ENCODE data around the gene C1orf21. TPM values are rescaled to one million over a fixed set of nuclear protein-coding genes. Genes with fewer than 3 reads are reported as not detected.

C1orf21 gene
- polyA plus RNA-seq, 1 of the 3 experiments (the other 2 are of a cell fraction), result 4.8 TPM

- 79% methylated on average over 2 of the region's 2 CpGs for WGBS (ENCODE audit: low lambda C conversion rate)
- Histone ChIP-seq H3K4me2 (no peak overlapping the region), H3K4me1 (ENCODE audit: control insufficient read depth in 1 of 2, insufficient read depth in 2 of 2, low read depth in 1 of 2, low read length in 1 of 2) (no peaks in the 10 kb centered on the region; a peak in 2 of 4 replicates), H4K20me1 (ENCODE audit: insufficient read depth) (no peaks in the 10 kb centered on the region), H3F3A (replicated peaks; ENCODE audit: insufficient read depth) (no peaks in the 10 kb centered on the region), H3K9ac (no peak overlapping the region), H3K27ac (ENCODE audit: low read depth in 2 of 2, low read length in 1 of 2) (no peak overlapping the region), H3K9me2 (no peaks in the 10 kb centered on the region), H3K4me3 (ENCODE audit: low read depth in 2 of 2, low read length in 1 of 2) (no peak overlapping the region), H2AFZ (ENCODE audit: low read depth) (no peak overlapping the region), H3K79me2 (ENCODE audit: insufficient read depth) (peaks cover 15% of the 10 kb centered on the region; the same call in 1 of the 2 replicates), H3K9me3 (no peaks in the 10 kb centered on the region), H3K36me3 (replicated peaks in 1 of 2; ENCODE audit: control insufficient read depth in 1 of 2, insufficient read depth in 2 of 2, low read length in 1 of 2) (no peaks in the 10 kb centered on the region), H3K27me3 (ENCODE audit: insufficient read depth) (no peaks in the 10 kb centered on the region)
- ChIA-PET POLR2A (no interaction called here), CTCF (interaction anchor here (1.0 kb wide), 1 partner anchor 10 kb away, joined by 6 read pairs; no protein-coding TSS in a partner anchor)
- TF ChIP-seq NRF1 (IDR thresholded peaks at IDR 0.05; ENCODE audit: low read depth, low read length), result no peak
- TF ChIP-seq YY1 (IDR thresholded peaks at IDR 0.05; ENCODE audit: low read depth), result no peak
- TF ChIP-seq USF1 (IDR thresholded peaks at IDR 0.05; ENCODE audit: borderline replicate concordance, low read depth), result no peak
- no peak for TF ChIP-seq RAD21 (IDR thresholded peaks at IDR 0.05; ENCODE audit: low read length)
- no peak for TF ChIP-seq POLR2AphosphoS5 (IDR thresholded peaks at IDR 0.05; ENCODE audit: low read depth, low read length)
- no peak for TF ChIP-seq GATA2 (CRISPR knock-in tag; IDR thresholded peaks at IDR 0.05)
- no peak for TF ChIP-seq JUND (IDR thresholded peaks at IDR 0.05)
- no peak for TF ChIP-seq RFX5 (IDR thresholded peaks at IDR 0.05; ENCODE audit: low read length)
- no peak for TF ChIP-seq RXRA (IDR thresholded peaks at IDR 0.05; ENCODE audit: borderline replicate concordance, low read depth)
- DNase-seq, result no peak
Measured at GRCh38 chr1:184424945-184425344, 38.1 kb downstream of the C1orf21 start.

DNA sequence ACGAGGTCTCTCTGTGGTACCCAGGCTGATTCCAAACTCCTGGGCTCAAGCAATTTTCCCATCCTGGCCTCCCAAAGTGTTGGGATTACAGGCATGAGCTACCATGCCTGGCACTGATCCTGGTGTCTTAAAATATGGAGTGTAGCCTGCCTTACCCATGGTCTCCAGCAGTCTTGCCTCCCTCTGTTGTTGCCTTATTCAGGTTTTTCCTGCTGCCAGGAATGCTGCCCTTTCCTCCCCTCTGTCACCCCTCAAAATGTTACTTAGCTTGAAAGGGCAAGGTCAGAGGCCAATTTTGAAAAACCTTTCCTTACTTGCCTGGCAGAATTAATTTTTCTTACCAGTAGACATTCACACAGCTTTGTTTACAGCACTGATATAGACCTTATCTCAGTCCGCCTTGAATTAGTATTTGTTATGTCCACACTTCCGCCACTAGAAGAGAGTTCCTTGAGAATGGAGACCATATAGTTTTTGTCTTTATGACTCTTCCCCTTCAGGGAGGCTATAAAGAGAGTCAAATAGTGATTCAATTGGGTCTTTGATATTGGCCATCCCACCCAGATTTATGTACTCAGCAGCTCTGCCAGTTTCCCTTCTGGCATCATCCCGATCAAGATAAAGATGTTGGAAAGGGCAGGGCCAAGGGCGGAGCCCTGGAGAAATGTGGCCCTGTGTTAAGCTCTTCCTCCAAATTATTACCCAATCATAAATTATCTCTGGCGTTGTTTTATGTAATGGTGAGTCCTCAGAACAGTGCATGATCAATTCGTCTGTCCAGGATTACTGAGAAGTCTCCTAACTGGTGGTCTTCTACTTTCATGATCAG, 38.8 kb downstream of the C1orf21 start:
- no peak overlapping the region for H3K27ac ChIP-seq (ENCODE audit: low read depth in 2 of 2, low read length in 1 of 2)
- no peak overlapping the region for H3K4me3 ChIP-seq (ENCODE audit: low read depth in 2 of 2, low read length in 1 of 2)
- TF ChIP-seq TCF12 (IDR thresholded peaks at IDR 0.05) (peak; percentile 38; the same call in 1 of the 2 replicates), TEAD4 (IDR thresholded peaks at IDR 0.05; ENCODE audit: borderline replicate concordance, insufficient read depth) (no peak), NFIC (IDR thresholded peaks at IDR 0.05; ENCODE audit: borderline replicate concordance) (0 out of 2 replicates have a peak, but pooled peaks have one; percentile 18)
- H3K79me2 ChIP-seq (ENCODE audit: insufficient read depth), result peaks cover 8% of the 10 kb centered on the region; the same call in 1 of the 2 replicates
- H3K9me2 ChIP-seq, result no peaks in the 10 kb centered on the region
- DNase-seq, result no peak
- 68% methylated on average over 7 of the region's 7 CpGs for WGBS (ENCODE audit: low lambda C conversion rate)
- H4K20me1 ChIP-seq (ENCODE audit: insufficient read depth), result no peaks in the 10 kb centered on the region
- no peaks in the 10 kb centered on the region for H3K27me3 ChIP-seq (ENCODE audit: insufficient read depth)
- H2AFZ ChIP-seq (ENCODE audit: low read depth), result no peak overlapping the region
- no peak overlapping the region for H3K4me2 ChIP-seq
- no peak overlapping the region for H3K9ac ChIP-seq
- no peaks in the 10 kb centered on the region for H3K36me3 ChIP-seq (replicated peaks in 1 of 2; ENCODE audit: control insufficient read depth in 1 of 2, insufficient read depth in 2 of 2, low read length in 1 of 2)
- H3F3A ChIP-seq (replicated peaks; ENCODE audit: insufficient read depth), result no peaks in the 10 kb centered on the region
- H3K4me1 ChIP-seq (ENCODE audit: control insufficient read depth in 1 of 2, insufficient read depth in 2 of 2, low read depth in 1 of 2, low read length in 1 of 2), result no peaks in the 10 kb centered on the region; a peak in 2 of 4 replicates
- ChIA-PET CTCF (interaction anchor here (1.0 kb wide), 1 partner anchor 9 kb away, joined by 6 read pairs; no protein-coding TSS in a partner anchor), POLR2A (no interaction called here)
- no peaks in the 10 kb centered on the region for H3K9me3 ChIP-seq

Data from SK-N-SH (cell line).